ENCODE results near the gene ANKH.

DNA sequence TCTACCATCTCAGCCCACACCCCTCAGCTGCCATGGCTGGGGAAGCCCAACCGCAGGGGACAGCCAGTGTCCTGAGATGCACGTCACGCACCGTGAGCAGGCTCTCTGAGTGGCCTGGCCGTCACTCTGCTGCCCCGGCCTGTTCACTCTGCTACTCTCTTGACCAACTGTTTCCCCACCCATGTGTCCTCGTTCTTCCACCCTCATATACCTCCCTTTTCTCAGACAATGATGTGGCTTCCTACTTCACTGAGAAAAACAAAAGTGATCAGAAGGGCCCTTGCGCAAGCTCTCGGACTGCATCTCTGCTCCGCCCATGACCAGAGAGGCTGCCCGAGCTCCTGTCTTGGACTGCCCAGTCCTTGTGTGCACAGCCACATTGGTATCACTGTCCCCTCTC is 159.4 kb downstream of the ANKH start:
- TF ChIP-seq, protein P1, sequence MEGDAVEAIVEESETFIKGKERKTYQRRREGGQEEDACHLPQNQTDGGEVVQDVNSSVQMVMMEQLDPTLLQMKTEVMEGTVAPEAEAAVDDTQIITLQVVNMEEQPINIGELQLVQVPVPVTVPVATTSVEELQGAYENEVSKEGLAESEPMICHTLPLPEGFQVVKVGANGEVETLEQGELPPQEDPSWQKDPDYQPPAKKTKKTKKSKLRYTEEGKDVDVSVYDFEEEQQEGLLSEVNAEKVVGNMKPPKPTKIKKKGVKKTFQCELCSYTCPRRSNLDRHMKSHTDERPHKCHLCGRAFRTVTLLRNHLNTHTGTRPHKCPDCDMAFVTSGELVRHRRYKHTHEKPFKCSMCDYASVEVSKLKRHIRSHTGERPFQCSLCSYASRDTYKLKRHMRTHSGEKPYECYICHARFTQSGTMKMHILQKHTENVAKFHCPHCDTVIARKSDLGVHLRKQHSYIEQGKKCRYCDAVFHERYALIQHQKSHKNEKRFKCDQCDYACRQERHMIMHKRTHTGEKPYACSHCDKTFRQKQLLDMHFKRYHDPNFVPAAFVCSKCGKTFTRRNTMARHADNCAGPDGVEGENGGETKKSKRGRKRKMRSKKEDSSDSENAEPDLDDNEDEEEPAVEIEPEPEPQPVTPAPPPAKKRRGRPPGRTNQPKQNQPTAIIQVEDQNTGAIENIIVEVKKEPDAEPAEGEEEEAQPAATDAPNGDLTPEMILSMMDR (IDR thresholded peaks at IDR 0.05; ENCODE audit: low read depth, low read length, missing input control), result no peak
- TF ChIP-seq YY1 (IDR thresholded peaks at IDR 0.05), result no peak
